OCI-LY1 (cell line): Measurements from ENCODE around the gene ATXN7L1.
"Not testable (repeated sequence)": the region's sequence is repeated elsewhere in the genome, so short reads cannot be mapped to it uniquely, and the experiment has no call there.

Experiments used
- H2AFZ ChIP-seq: fragments of 200-600 bp; sonication (generic), shearing (Covaris generic); 2 replicates; pipeline ENCODE4 v1.6.0; 2014; ENCODE audit warnings: antibody characterized with exemption, mild to moderate bottlenecking, low read length
- H3F3A ChIP-seq: fragments of 200-600 bp; sonication (generic), shearing (Covaris generic); 2 replicates; pipeline ENCODE4 v1.6.0; 2014; ENCODE audit warnings: mild to moderate bottlenecking, antibody characterized with exemption, low read length, moderate library complexity; ENCODE audit not compliant: insufficient read depth
- H3K27ac ChIP-seq: fragments of 200-600 bp; sonication (generic); 2 replicates; pipeline ENCODE4 v1.5.1; 2014; ENCODE audit warnings: low read length, mixed run types, mild to moderate bottlenecking, low read depth; ENCODE audit not compliant: poor library complexity, severe bottlenecking
- H3K27me3 ChIP-seq: fragments of 200-600 bp; sonication (generic); 2 replicates; pipeline ENCODE4 v1.6.0; 2014; ENCODE audit warnings: antibody characterized with exemption, mild to moderate bottlenecking, low read length, moderate library complexity; ENCODE audit not compliant: insufficient read depth
- H3K36me3 ChIP-seq: fragments of 200-600 bp; sonication (generic); 2 replicates; pipeline ENCODE4 v1.6.1; 2014; ENCODE audit warnings: mild to moderate bottlenecking, antibody characterized with exemption, low read length, moderate library complexity, mixed read lengths; ENCODE audit not compliant: insufficient read depth
- H3K4me1 ChIP-seq: fragments of 200-600 bp; sonication (generic); 2 replicates; pipeline ENCODE4 v1.5.1; 2014; ENCODE audit warnings: mild to moderate bottlenecking, low read length, moderate library complexity; ENCODE audit not compliant: insufficient read depth, severe bottlenecking
- H3K4me2 ChIP-seq: fragments of 200-600 bp; sonication (generic), shearing (Covaris generic); 2 replicates; pipeline ENCODE4 v1.6.1; 2014; ENCODE audit warnings: low read length
- H3K4me3 ChIP-seq: fragments of 200-600 bp; sonication (generic); 2 replicates; pipeline ENCODE4 v1.5.1; 2014; ENCODE audit warnings: low read length, low read depth, mild to moderate bottlenecking, mixed read lengths; ENCODE audit not compliant: poor library complexity, severe bottlenecking
- H3K79me2 ChIP-seq: fragments of 200-600 bp; shearing (Covaris generic); 2 replicates; pipeline ENCODE4 v1.6.1; 2016; ENCODE audit warnings: mixed run types, low read length, mixed read lengths; ENCODE audit not compliant: insufficient read depth
- H3K9ac ChIP-seq: fragments of 200-600 bp; sonication (generic), shearing (Covaris generic); 2 replicates; pipeline ENCODE4 v1.6.1; 2014; ENCODE audit warnings: mild to moderate bottlenecking, low read length, mixed read lengths
- H3K9me2 ChIP-seq: fragments of 200-600 bp; sonication (generic), shearing (Covaris generic); 2 replicates; pipeline ENCODE4 v1.6.1; 2014; ENCODE audit warnings: low read depth, mild to moderate bottlenecking, low read length, mixed read lengths
- H3K9me3 ChIP-seq: fragments of 200-600 bp; shearing (Covaris generic); 2 replicates; pipeline ENCODE4 v1.6.1; 2014; ENCODE audit warnings: low read length, mixed read lengths
- H4K20me1 ChIP-seq: fragments of 200-600 bp; sonication (generic), shearing (Covaris generic); 2 replicates; pipeline ENCODE4 v1.6.0; 2016; ENCODE audit warnings: mild to moderate bottlenecking, low read length; ENCODE audit not compliant: insufficient read depth
- CTCF ChIP-seq: fragments of 200-600 bp; sonication (generic), shearing (Covaris generic); IDR thresholded peaks from 2 replicates; pipeline ENCODE4 v1.5.1; 2017; ENCODE audit warnings: mild to moderate bottlenecking, antibody characterized with exemption, low read length, moderate library complexity, mixed read lengths
- EZH2 ChIP-seq: fragments of 200-600 bp; sonication (generic), shearing (Covaris generic); IDR thresholded peaks from 2 replicates; pipeline ENCODE4 v1.8.0; 2017; ENCODE audit warnings: borderline replicate concordance, mixed run types, mild to moderate bottlenecking, antibody characterized with exemption, low read length, moderate library complexity, mixed read lengths

The ATXN7L1 gene

GRCh38 chr7:105887569-105888189, 11.3 kb upstream of the ATXN7L1 start:
- no peaks in the 10 kb centered on the region for H3K9me3 ChIP-seq
- H3K79me2 ChIP-seq = no peaks in the 10 kb centered on the region
- no peak overlapping the region for H3K4me3 ChIP-seq
- no peak overlapping the region for H3K9ac ChIP-seq
- no peaks in the 10 kb centered on the region for H3K27me3 ChIP-seq
- H3K4me2 ChIP-seq = no peak overlapping the region
- H3K36me3 ChIP-seq = no peaks in the 10 kb centered on the region
- H4K20me1 ChIP-seq = no peaks in the 10 kb centered on the region
- TF ChIP-seq CTCF (no peak), EZH2 (no peak)
- no peaks in the 10 kb centered on the region for H3K4me1 ChIP-seq
- H3K9me2 ChIP-seq = no peaks in the 10 kb centered on the region
- no peaks in the 10 kb centered on the region for H3F3A ChIP-seq
- no peak overlapping the region for H3K27ac ChIP-seq
- no peak overlapping the region for H2AFZ ChIP-seq

- Histone ChIP-seq H3K9me2 (no peaks in the 10 kb centered on the region), H3K9ac (no peak overlapping the region), H2AFZ (no peak overlapping the region), H3K79me2 (no peaks in the 10 kb centered on the region), H3K27ac (no peak overlapping the region), H3K9me3 (no peaks in the 10 kb centered on the region), H3K4me2 (no peak overlapping the region), H4K20me1 (no peaks in the 10 kb centered on the region), H3F3A (no peaks in the 10 kb centered on the region), H3K36me3 (no peaks in the 10 kb centered on the region), H3K4me1 (no peaks in the 10 kb centered on the region), H3K4me3 (no peak overlapping the region), H3K27me3 (no peaks in the 10 kb centered on the region)
- TF ChIP-seq EZH2 (no peak), CTCF (no peak)
Observed at GRCh38 chr7:105886776-105887175, 10.4 kb upstream of the ATXN7L1 start.

GRCh38 chr7:105885387-105886111, 9.2 kb upstream of the ATXN7L1 start:
- no peak overlapping the region for H2AFZ ChIP-seq
- no peaks in the 10 kb centered on the region for H3F3A ChIP-seq
- H3K9me3 ChIP-seq = no peaks in the 10 kb centered on the region
- no peak overlapping the region for H3K4me3 ChIP-seq
- no peaks in the 10 kb centered on the region for H3K36me3 ChIP-seq
- H3K4me1 ChIP-seq = no peaks in the 10 kb centered on the region
- H3K79me2 ChIP-seq = no peaks in the 10 kb centered on the region
- H3K27me3 ChIP-seq = no peaks in the 10 kb centered on the region
- H3K4me2 ChIP-seq = no peak overlapping the region
- TF ChIP-seq EZH2 = no peak
- H3K9ac ChIP-seq = no peak overlapping the region
- H3K27ac ChIP-seq = no peak overlapping the region
- H4K20me1 ChIP-seq = no peaks in the 10 kb centered on the region
- H3K9me2 ChIP-seq = no peaks in the 10 kb centered on the region

- not testable (repeated sequence) for H2AFZ ChIP-seq, H3K9ac ChIP-seq, H3K4me3 ChIP-seq, H3K4me2 ChIP-seq, H3K4me1 ChIP-seq, H3K36me3 ChIP-seq, H3K27ac ChIP-seq, H3K27me3 ChIP-seq, H4K20me1 ChIP-seq, H3F3A ChIP-seq, H3K79me2 ChIP-seq, H3K9me3 ChIP-seq, H3K9me2 ChIP-seq
Observed at GRCh38 chr7:105883179-105883578, 6.8 kb upstream of the ATXN7L1 start.
